Endothelial cell of umbilical vein (primary cell): ENCODE measurements around the gene SMKR1. TPM values are rescaled to one million over a fixed set of nuclear protein-coding genes. Genes with fewer than 3 reads are reported as not detected.

Experiments
- BruUV-seq: library from RNA; stranded (reverse); fragments of 400-500 nt; replicated peaks from 2 replicates; lab custom pipeline; 2021; lab: Mats Ljungman, UMichigan
- CTCF ChIA-PET: fragments of 300-600, 350-600 bp; sonication (Branson Sonifier 250); formaldehyde crosslinking; loops from one replicate; lab custom pipeline; 2021; ENCODE audit warnings: antibody characterized with exemption, inconsistent platforms; lab: Charles Lee
- POLR2A ChIA-PET: fragments of 300-600, 350-600 bp; sonication (Branson Sonifier 250); formaldehyde crosslinking; loops from one replicate; lab custom pipeline; 2021; ENCODE audit warnings: antibody characterized with exemption, inconsistent platforms; lab: Charles Lee
- DNase-seq: peaks from one replicate; pipeline ENCODE4 v3.0.0-alpha.2; 2011; ENCODE audit warnings: low read depth, low spot score
- FAIRE-seq: peaks from 2 replicates; lab custom pipeline; 2011; peaks lifted over from hg19 to GRCh38; lab: Jason Lieb, UNC
- H2AFZ ChIP-seq: 2 replicates; pipeline ENCODE4 v1.6.0; 2012; ENCODE audit warnings: low read depth, low read length, control low read depth, inconsistent platforms
- H3K27ac ChIP-seq: 2 replicates; pipeline ENCODE4 v1.5.1; 2011; ENCODE audit warnings: low read depth, mild to moderate bottlenecking, control low read depth, low read length, moderate library complexity; ENCODE audit not compliant: insufficient read depth
- H3K27me3 ChIP-seq, 2 experiments: 2 replicates each; pipeline versions ENCODE4 v1.6.0 to v1.6.1; 2011; ENCODE audit warnings: low read length in 2 of 2, mixed read lengths in 1 of 2; ENCODE audit not compliant: control insufficient read depth in 2 of 2, insufficient read depth in 2 of 2
- H3K36me3 ChIP-seq, 2 experiments: 2 replicates in 1 of 2; 3 replicates in 1 of 2; pipeline ENCODE4 v1.5.1; 2011; ENCODE audit warnings: low read length in 2 of 2, mild to moderate bottlenecking in 1 of 2, moderate library complexity in 1 of 2; ENCODE audit not compliant: control insufficient read depth in 2 of 2, insufficient read depth in 2 of 2; ENCODE audit errors: extremely low read depth in 1 of 2
- H3K4me1 ChIP-seq: 3 replicates; pipeline ENCODE4 v1.5.1; 2011; ENCODE audit warnings: mild to moderate bottlenecking, low read length; ENCODE audit not compliant: control insufficient read depth, insufficient read depth; ENCODE audit errors: extremely low read depth
- H3K4me2 ChIP-seq: 2 replicates; pipeline ENCODE4 v1.6.1; 2011; ENCODE audit warnings: low read length, control low read depth, mixed read lengths; ENCODE audit not compliant: insufficient read depth
- H3K4me3 ChIP-seq, 3 experiments: fragments of 200-600 bp in 1 of 3; sonication (generic), shearing (Covaris generic) in 1 of 3; replicated peaks in 1 of 3; 2 replicates each; pipeline ENCODE4 v1.5.1; 2011 to 2016; ENCODE audit warnings: control low read depth in 3 of 3, low read length in 3 of 3, mild to moderate bottlenecking in 2 of 3, inconsistent platforms in 1 of 3, low read depth in 1 of 3, moderate library complexity in 1 of 3; ENCODE audit not compliant: insufficient read depth in 1 of 3
- H3K79me2 ChIP-seq: 2 replicates; pipeline ENCODE4 v1.6.0; 2012; ENCODE audit warnings: low read length, inconsistent platforms; ENCODE audit not compliant: control insufficient read depth, insufficient read depth
- H3K9ac ChIP-seq: replicated peaks from 2 replicates; pipeline ENCODE3; 2011; ENCODE audit warnings: low read length, control low read depth; ENCODE audit not compliant: insufficient read depth; ENCODE audit errors: extremely low read depth
- H3K9me1 ChIP-seq: replicated peaks from 3 replicates; pipeline ENCODE4 v1.6.0; 2011; ENCODE audit warnings: mild to moderate bottlenecking, low read length; ENCODE audit not compliant: control insufficient read depth, insufficient read depth; ENCODE audit errors: extremely low read depth
- H3K9me3 ChIP-seq: replicated peaks from 2 replicates; pipeline ENCODE4 v1.5.1; 2012; ENCODE audit warnings: low read length, inconsistent platforms; ENCODE audit not compliant: control insufficient read depth, insufficient read depth
- H4K20me1 ChIP-seq: replicated peaks from 2 replicates; pipeline ENCODE3; 2011; ENCODE audit warnings: mild to moderate bottlenecking, low read length; ENCODE audit not compliant: control insufficient read depth, insufficient read depth; ENCODE audit errors: extremely low read depth
- CTCF ChIP-seq, 2 donors: IDR thresholded peaks; 1 replicate in 1 of 2; 2 replicates in 1 of 2; pipeline ENCODE4 v1.5.1; 2011; ENCODE audit warnings: low read length in 2 of 2, mild to moderate bottlenecking in 2 of 2, moderate library complexity in 2 of 2, control low read depth in 1 of 2, inconsistent platforms in 1 of 2, low read depth in 1 of 2; ENCODE audit not compliant: insufficient read depth in 1 of 2; ENCODE audit errors: extremely low read depth in 1 of 2
- EZH2 ChIP-seq: IDR thresholded peaks from 2 replicates; pipeline ENCODE4 v1.6.1; 2012; ENCODE audit warnings: borderline replicate concordance, low read depth, mild to moderate bottlenecking, moderate library complexity, low read length, inconsistent platforms; ENCODE audit not compliant: severe bottlenecking
- FOS ChIP-seq: IDR thresholded peaks from 2 replicates; pipeline ENCODE4 v1.6.1; 2011; ENCODE audit warnings: mild to moderate bottlenecking, low read length, moderate library complexity, borderline replicate concordance; ENCODE audit not compliant: insufficient read depth
- GATA2 ChIP-seq: IDR thresholded peaks from 2 replicates; pipeline ENCODE4 v1.7.0; 2011; ENCODE audit warnings: low read depth, mild to moderate bottlenecking, moderate library complexity, mixed read lengths, low read length; ENCODE audit not compliant: insufficient read length, insufficient read depth
- JUN ChIP-seq: IDR thresholded peaks from 2 replicates; pipeline ENCODE4 v1.6.1; 2011; ENCODE audit warnings: borderline replicate concordance, low read depth; ENCODE audit not compliant: insufficient read length, insufficient read depth
- MAX ChIP-seq: IDR thresholded peaks from 2 replicates; pipeline ENCODE4 v1.6.1; 2011; ENCODE audit not compliant: insufficient read depth, insufficient read length
- POLR2AphosphoS5 ChIP-seq: IDR thresholded peaks from 2 replicates; pipeline ENCODE4 v1.6.1; 2012; ENCODE audit warnings: low read depth, mild to moderate bottlenecking, control low read depth, low read length, moderate library complexity; ENCODE audit not compliant: insufficient read depth
- dilution Hi-C: fragments of 300-500 bp; cut with MboI; formaldehyde crosslinking; loops from one replicate; pipeline ENCODE4 v1.15.0; 2019; ENCODE audit warnings: low sequenced_read_pairs; ENCODE audit not compliant: extremely low pct_ligation_motif_present
- intact Hi-C: fragments of 100-400 bp; cut with micrococcal nuclease; formaldehyde crosslinking; loops from one replicate; pipeline ENCODE4 v1.10.0; 2022
- polyA plus RNA-seq, 4 experiments: library from polyadenylated mRNA; depleted of rRNA in 3 of 4; stranded (reverse) in 3 of 4; unstranded in 1 of 4; fragments of >200 nt; gene quantifications; 2 replicates each; pipeline versions ENCODE4 v1.2.1 to v1.2.3, GENCODE V29; 2011 to 2012; ENCODE audit warnings: missing spikeins in 1 of 4
- total RNA-seq: library from RNA; stranded (reverse); gene quantifications from 2 replicates; pipeline ENCODE4 v1.2.3, GENCODE V29; 2021

Gene SMKR1
- total and polyA plus RNA-seq, 2 donors (not counting 3 experiments of a cell fraction or from before 2014, with no cell fraction given): 0.64 TPM; not detected in 1

GRCh38 chr7:129468547-129468946, 33.8 kb upstream of the SMKR1 start:
- POLR2A ChIA-PET: no interaction called here
- BruUV-seq: no TSS peak
- CTCF ChIA-PET: interaction anchor here (0.5 to 11.6 kb wide), 6 partner anchors 93 to 563 kb away, joined by 3 to 321 read pairs (median 16); no protein-coding TSS in a partner anchor
- dilution Hi-C loops (no loop called here), intact Hi-C loops (no loop called here)
- H3K9me1 ChIP-seq: no peaks in the 10 kb centered on the region
- no peaks in the 10 kb centered on the region for H3K79me2 ChIP-seq
- H3K9ac ChIP-seq: no peak overlapping the region
- H3K9me3 ChIP-seq: no peaks in the 10 kb centered on the region
- no peaks in the 10 kb centered on the region for H3K4me1 ChIP-seq
- H3K4me2 ChIP-seq: no peak overlapping the region
- H3K27me3 ChIP-seq: no peaks in the 10 kb centered on the region
- no peaks in the 10 kb centered on the region for H4K20me1 ChIP-seq
- H2AFZ ChIP-seq: no peak overlapping the region
- H3K36me3 ChIP-seq: peaks cover 0 to 5% of the 10 kb centered on the region in 2 experiments
- no peak overlapping the region for H3K27ac ChIP-seq
- H3K4me3 ChIP-seq: no peak overlapping the region
- DNase-seq (no peak), FAIRE-seq (no peak)
- TF ChIP-seq EZH2 (no peak), FOS (no peak), POLR2AphosphoS5 (no peak), MAX (no peak), JUN (no peak), GATA2 (no peak)

- no peaks in the 10 kb centered on the region for H3K27me3 ChIP-seq
- no peaks in the 10 kb centered on the region for H3K79me2 ChIP-seq
- H3K4me3 ChIP-seq: no peak overlapping the region
- H3K27ac ChIP-seq: no peak overlapping the region
- intact Hi-C loops (loop anchor here (10.0 kb wide), 1 partner anchor 545 kb away; no protein-coding TSS in a partner anchor), dilution Hi-C loops (no loop called here)
- H3K36me3 ChIP-seq: no peaks in the 10 kb centered on the region
- no peaks in the 10 kb centered on the region for H3K9me1 ChIP-seq
- H3K4me1 ChIP-seq: no peaks in the 10 kb centered on the region
- no peak for FAIRE-seq
- TF ChIP-seq CTCF (IDR thresholded peaks at IDR 0.05; ENCODE audit: extremely low read depth in 1 of 2, insufficient read depth in 1 of 2, low read depth in 1 of 2, low read length in 2 of 2) (no peak), MAX (no peak)
- no TSS peak for BruUV-seq
- ChIA-PET POLR2A (interaction anchor here (0.7 kb wide), 1 partner anchor 31 kb away, joined by 3 read pairs; no protein-coding TSS in a partner anchor), CTCF (interaction anchor here (1.0 to 11.6 kb wide), 9 partner anchors 29 to 252 kb away, joined by 3 to 321 read pairs (median 12); no protein-coding TSS in a partner anchor)
- H3K9me3 ChIP-seq: no peaks in the 10 kb centered on the region
- H3K4me2 ChIP-seq: no peak overlapping the region
- H4K20me1 ChIP-seq: no peaks in the 10 kb centered on the region
- H2AFZ ChIP-seq: no peak overlapping the region
- no peak for DNase-seq
- no peak overlapping the region for H3K9ac ChIP-seq
Measured at GRCh38 chr7:129469930-129470329, 32.4 kb upstream of the SMKR1 start.
